ENCODE results near the gene NTN1.

NTN1 gene

DNA sequence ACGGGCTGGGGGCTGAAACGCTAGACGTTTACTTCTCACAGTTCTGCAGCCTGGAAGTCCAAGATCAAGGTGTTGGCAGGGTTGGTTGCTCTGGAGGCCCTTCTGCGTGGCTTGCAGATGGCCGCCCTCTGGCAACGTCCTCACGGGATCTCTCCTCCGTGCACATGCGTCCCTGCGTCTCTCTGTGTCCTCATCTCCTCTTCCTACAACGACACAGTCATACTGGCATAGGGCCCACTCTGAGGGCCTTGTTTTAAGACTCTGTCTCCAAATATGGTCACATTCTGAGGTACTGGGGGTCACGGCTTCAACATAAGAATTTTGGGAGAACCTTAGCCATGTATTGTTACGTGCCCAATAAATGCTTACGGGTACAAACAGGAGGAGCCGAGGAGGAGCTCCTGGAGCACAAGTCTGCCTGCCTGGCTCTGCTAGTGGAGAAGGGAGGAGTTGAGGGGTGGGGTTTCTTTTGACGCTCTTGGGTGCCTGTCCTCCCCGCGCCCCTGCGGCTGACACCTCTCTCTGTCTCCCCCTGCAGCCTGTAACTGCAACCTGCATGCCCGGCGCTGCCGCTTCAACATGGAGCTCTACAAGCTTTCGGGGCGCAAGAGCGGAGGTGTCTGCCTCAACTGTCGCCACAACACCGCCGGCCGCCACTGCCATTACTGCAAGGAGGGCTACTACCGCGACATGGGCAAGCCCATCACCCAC, 141.1 kb downstream of the NTN1 start:
- no peak for DNase-seq (ENCODE audit: low spot score)

DNA sequence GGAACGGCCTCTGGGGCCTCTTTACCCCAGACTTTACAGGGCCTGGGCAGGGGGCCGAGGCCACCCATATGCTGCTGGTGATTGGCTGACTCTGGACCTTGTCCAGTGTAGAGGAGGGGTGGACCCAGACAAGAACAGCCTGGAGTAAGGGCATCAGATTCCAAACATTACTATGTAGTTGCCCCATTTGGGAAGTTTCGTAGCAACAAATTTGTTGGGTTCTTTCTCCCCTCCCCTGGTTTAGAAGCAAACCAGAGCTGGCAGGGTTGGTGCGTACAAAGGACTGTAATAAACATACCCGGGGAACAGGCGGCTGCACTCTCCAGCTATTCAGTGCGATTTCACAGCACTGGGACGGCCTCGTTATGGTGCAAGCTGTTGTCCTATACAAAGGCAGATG, 145.5 kb downstream of the NTN1 start:
- DNase-seq (ENCODE audit: low spot score) = no peak

DNA sequence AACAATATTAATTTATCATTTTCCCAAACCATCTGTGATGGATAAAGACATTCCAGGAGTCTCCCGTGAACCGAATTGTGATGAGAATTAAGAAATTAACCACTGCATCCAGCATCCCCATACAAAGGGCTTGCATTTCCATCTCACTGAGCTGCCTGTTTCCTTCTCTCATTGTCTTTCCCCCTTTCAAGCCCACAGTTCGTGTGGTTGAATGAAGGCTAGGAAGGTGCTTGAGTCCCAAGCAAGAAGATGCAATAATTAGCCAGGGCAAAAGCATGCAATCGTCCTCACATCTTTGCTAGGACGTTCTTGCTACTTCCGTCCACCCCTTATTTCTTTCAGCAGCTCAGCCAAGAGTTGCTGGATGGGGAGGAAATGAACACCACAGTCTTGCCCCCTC, 146.1 kb downstream of the NTN1 start:
- DNase-seq (ENCODE audit: low spot score) = no peak

DNA sequence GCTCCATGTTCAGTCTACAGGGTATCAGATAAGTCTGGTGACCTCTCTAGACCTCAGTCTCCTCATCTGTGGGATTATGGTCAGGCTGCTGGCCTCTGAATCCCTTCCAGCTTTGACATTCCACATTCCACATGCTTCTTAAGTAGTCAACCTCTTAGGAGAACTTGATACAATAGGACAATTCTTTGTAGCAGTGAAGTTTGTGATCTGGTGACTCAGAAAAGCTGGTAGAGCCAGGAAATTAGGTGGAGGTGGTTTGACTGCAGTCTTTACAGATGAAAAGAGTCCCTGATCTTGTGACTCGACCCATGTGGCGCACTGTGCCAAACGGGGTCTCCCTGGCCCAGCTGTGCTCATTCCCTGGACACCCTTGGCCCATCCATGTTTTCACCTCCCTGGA, 147.8 kb downstream of the NTN1 start:
- DNase-seq (ENCODE audit: low spot score) = no peak

DNA sequence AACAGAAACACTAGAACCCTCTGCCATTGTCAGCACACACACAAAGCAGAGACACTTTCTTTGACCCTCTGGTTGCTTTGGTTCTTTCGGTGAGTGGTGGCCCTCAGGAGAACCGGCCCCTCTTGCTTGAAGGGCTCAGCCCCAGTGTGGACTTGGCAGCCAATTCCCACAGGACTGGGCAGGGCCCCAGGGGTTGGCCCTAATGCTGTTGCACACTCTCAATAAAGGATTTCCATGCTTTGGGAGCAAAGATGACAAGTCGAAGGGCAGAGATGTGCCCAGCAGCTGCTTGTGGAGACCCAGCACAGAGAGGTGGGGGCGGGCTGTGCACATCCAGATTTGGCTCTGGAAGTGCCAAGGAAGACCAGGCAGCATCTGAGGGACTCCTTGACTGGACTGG, 149.0 kb downstream of the NTN1 start:
- DNase-seq (ENCODE audit: low spot score) = no peak

DNA sequence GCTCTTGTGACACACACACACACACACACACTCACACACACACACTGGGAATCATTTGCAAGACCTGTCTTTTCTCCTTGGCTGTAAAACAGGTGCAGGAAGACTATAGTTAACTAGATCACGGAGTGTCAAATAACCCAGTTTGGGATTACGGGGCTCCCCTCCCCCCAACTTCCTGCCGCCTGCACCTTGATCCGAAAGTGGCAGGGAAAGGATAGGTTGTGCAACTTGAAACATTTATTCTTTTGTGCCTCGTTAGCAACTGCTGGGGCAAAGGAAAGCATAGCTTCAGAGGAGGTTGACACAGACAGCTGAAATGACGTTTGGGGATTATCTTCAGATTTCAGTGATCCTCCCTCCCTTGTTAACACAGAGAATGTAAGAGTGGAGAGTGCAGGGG, 149.5 kb downstream of the NTN1 start:
- no peak for DNase-seq (ENCODE audit: low spot score)

DNA sequence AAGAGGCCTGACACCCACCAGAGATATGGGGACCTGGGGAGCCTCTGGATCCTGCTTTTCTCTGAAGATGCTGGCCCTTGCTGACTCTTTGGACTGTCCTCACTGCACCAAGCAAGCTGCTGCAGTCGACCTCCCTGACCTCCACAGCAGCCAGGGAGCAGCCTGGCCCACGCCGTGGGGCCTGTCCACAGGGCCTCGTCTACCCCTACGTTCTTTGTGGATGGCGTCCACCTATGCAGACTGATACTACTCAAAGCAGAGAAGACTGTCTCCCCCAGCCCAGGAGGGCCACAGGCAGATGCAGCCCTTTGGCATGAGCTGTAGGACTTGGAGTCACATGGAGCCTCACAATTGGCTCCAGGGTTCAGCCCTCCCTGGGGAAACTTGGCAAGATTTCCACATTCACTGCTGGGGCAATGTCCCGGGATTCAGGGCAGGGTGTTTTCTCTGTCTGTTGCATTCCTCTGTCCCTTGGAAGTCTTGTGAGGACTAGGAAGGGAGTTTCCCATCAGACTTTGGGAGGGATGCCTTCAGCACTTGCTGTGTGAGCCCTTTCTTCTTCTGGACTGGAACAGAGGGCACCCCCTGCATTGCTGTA, 152.2 kb downstream of the NTN1 start:
- no peak for DNase-seq (ENCODE audit: low spot score)

DNA sequence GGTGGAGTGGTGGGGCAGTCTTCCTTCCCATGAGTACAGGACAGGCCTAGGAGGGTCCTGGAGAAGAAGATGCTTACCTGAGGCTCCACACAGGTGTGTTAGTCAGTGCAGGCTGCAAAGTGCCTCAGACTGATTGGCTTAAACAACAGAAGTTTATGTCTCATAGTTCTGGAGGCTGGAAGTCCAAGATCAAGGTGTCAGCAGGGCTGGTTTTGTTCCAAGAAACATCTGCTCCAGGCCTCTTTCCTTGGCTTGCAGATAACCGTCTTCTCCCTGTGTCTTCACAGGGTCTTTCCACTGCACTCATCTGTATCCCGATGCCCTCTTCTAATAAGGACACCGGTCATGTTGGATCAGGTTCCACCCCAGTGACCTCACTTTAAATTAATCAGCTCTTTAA, 153.0 kb downstream of the NTN1 start:
- DNase-seq (ENCODE audit: low spot score) = no peak

DNA sequence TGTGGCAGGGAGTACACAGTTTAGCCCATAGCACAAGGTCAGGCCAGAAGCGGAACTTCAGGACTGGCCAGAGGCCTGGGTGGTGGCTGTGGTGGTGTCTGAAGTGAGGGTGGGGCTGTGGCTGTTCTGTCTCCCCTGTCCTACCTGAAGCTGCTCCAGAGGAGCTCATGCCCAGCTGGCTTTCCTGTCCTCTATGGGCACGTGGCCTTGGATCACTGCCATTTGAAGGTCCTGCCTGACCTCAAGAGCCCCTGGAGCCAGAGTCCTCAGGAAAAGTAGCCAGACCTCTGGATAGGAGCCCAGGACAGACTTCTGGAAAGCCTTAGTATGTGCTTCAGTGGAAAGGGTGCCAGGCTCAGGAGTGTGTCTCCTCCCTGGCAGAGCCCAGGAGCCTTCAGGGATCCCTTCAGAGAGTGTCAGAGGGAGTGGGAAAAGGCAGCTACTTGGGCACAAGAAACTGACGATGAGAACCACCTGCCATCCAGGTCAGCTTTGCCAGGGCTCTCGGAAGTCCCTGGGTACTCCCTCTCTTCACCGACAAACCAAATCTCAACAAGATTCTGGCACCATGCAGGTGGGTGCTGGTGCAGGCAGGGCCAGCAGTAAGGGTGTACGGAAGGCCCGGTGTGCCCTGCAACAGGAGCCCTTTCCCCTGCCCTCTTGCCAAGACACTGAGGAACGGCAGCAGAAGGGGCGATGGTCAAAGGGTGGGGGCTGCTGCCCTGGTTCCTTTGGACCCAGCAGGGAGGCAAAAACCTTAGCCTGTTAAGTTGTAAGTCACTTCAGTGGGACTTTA, 153.7 kb downstream of the NTN1 start:
- no peak for DNase-seq (ENCODE audit: low spot score)

DNA sequence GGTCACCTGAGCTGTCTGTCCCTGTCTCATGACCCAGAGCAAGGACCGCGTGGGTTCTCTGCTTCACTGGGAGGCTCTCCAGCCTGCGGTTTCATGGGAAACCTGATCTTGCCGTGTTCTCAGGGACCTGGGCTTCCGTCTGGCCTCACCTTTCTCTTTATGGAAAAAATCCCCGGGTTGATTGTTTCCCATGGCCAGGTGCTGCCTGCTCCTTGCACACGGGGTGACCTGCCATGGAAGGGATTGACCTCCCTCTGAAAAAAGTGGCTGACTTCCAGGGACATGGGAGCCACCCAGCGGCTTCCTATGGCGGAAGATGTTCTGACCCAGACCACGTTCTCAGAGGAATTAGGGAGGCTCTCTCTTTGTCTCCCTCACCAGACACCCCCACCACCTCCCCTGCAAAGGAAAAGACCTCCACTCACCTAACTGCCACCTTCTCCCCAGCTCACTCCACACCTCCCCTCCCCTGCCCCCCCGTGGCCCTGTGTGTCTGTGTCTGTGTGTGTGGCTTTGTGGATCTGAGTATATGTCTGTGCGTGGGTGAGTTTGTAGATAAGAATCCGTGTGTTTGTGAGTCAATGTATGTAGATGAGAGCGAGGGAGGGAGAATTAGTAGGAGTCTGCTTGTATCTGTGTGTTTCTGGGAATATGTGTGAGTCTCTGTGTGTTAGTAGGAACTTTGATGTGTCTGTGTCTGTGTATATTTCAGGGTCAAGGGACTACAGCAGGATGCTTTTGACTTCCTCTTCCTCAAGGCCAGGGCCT, 154.6 kb downstream of the NTN1 start:
- DNase-seq (ENCODE audit: low spot score) = no peak

DNA sequence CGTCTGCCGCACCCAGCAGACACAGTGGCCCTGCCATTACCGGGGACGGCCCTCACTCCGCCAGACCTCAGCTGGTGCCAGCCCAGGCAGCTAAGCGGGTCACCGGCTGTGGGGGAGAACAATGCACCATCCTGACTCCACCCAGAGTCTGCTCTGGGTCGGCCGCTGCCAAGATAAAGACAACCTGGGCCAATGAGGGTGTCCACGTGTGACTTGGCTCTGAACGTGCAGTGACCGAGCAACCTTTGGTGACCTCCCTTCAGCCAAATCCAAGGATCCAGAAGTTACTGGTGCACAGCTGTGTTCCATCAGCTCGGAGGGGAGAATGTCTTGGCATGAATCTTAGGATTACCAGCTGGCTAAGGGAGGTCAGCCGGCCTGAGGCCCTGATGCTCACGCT, 155.9 kb downstream of the NTN1 start:
- DNase-seq (ENCODE audit: low spot score) = no peak

DNA sequence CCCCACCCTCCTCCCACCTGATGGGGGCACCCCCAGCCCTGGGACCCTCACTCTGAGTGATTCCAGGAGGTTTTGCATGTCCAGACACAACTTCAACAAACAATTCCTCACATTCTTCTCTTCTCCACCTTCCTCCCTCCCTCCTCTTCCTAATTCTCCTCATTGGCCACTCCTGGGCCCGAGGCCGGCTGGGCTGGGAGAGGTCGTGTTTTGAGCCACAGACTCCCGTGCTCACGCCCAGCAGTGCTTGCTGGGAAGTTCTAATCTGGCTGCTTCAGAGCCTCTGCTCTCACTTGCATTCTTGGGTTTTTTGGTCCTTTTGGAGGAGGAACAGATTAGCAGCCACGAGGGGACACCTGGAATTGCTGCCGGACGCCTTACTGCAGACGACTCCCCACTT, 157.0 kb downstream of the NTN1 start:
- no peak for DNase-seq (ENCODE audit: low spot score)

DNA sequence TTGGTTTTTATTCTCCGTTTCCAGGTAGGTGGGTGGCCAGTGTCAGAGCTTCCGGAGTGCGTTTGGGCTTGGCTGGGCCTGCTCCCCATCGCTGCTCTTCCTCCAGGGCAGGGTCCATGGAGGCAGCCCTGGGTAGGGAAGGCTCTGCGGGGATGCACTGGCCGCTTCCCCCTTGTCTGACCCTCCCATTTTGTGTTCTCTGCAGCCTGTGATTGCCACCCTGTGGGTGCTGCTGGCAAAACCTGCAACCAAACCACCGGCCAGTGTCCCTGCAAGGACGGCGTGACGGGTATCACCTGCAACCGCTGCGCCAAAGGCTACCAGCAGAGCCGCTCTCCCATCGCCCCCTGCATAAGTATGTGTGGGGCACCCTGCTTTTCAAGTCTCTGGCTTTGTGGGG, 158.3 kb downstream of the NTN1 start:
- no peak for DNase-seq (ENCODE audit: low spot score)

DNA sequence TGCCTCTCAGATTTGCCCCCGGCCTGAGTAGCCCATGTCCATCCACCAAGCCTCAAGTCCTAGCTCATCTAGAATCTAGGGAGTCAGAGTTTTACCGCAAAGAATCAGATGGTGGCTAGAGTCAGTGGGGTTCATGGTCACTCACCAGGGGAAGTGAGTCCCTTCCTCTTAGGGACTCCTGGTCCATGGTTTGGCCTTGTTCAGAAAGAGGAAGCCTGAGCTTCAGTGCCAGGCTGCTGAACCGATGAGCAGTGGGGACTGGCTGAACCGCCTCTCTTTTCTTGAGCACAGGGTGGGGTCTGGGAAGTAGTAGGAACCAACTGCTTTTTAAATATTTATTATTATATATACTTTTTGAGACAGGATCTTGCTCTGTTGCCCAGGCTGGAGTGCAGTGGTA, 160.3 kb downstream of the NTN1 start:
- no peak for DNase-seq (ENCODE audit: low spot score)

DNA sequence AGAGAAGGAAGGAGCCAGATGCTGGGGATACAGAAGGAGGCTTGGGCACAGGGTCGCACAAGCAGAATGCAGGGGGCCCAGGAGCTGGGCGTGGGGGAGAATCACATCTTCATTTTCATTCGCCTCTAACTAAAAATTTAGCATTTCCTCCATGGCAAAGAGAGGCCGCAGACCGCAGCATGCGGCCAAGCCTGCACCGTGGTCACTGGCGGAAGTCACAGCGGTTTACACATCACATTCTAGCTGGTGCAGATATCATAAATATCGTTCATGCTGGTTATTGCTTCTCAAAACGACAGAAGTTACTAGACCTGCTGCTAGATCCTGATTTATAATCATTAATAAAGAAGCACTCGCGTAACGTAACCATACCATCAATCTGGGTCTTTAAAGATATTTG, 162.0 kb downstream of the NTN1 start:
- DNase-seq (ENCODE audit: low spot score) = no peak

DNA sequence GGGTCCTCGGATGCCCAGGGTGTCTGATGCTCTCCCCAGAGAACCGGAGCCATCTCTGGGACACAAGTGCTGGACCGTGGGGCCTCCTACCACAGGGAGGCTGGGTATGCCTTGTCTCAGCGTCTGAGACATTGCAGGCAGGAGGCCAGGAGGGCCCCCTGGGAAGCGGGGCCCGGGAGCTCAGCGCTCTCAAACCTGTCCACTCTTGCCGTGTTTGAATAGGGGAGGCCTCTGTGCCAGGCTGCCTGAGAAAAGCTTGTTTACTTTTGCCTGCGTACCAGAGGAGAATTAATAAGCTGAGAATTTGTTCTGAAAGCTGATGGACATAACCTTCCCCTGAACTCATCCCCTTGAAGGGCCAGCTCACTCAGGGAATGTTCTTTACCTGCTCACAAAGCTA, 163.8 kb downstream of the NTN1 start:
- DNase-seq (ENCODE audit: low spot score) = no peak

DNA sequence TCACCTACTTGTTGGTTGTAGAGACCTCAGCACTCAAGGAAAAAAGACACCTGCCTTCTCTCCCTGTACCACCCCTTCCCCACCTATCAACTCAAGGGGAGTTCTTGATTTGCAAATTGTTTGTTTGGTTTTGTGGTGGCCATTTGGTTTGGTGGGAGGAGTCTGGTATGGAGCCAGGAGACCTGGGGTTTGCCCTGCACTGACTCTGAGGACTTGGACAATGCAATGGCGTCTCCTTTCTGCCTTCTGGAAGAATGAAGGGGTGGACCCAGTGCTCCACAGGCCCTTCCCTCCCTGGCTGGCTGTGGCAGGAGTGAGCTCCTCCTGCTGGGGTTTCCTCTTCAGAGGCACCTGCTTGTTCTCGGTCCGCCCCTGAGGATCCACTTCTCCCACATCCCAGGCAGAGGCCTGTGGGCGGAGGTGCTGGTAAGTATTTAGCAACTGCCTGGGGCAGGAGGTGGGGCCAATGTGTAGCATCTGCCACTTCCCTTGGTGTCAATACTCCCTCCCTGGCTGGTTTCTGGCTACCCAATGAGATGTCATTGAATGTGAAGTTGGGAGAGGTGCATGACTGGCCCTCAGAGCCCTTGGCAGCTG, 164.5 kb downstream of the NTN1 start:
- no peak for DNase-seq (ENCODE audit: low spot score)

DNA sequence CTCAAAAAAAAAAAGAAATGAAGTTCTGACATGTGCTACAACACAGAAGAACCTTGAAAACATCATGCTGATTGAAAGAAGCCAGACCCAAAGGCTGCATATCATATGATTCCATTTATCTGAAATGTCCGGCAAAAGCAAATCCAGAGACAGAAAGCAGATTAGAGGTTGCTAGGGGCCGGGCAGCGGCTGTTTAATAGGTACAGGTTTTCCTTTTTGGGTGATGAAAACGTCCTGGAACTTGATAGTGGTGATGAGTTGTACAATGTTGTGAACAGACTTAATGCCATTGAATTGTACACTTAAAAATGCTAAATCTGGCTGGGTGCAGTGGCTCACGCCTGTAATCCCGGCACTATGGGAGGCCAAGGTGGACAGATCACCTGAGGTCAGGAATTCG, 166.5 kb downstream of the NTN1 start:
- no peak for DNase-seq (ENCODE audit: low spot score)

DNA sequence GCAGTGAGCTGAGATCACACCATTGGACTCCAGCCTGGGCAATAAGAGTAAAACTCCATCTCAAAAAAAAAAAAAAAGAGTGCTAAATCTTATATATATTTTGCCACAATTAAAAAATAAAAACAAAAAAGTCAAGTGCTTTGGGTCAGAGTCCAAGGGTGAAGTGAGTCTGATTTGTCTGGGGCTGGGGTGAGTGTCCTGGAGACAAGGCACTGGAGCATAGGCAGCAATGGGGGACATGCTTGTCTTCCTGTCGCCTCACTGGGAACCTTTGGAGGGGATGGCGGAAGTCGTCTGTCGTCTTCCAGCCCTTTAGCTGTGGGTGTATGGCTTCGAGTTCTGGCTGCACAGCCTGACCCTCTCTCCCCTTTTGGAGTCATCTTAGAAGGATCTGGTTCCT, 167.1 kb downstream of the NTN1 start:
- no peak for DNase-seq (ENCODE audit: low spot score)

DNA sequence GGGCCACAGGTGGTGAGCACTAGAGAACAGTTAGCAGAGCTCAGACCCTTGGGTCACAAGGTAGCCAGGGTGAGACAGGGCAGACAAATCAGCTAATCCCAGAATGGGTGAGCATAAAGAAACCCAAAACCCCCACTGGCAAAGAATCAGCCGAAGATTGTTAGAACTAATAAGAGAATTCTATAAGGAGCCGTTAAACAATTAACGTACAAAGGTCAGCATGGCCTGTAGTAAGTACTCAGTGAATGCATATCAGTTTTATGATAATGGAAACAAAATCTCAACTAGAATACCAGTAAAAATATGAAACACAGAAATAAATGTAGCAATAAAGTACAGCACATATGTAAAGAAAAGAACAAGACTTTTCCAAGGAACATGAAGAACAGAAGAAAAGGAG, 168.6 kb downstream of the NTN1 start:
- no peak for DNase-seq (ENCODE audit: low spot score)

DNA sequence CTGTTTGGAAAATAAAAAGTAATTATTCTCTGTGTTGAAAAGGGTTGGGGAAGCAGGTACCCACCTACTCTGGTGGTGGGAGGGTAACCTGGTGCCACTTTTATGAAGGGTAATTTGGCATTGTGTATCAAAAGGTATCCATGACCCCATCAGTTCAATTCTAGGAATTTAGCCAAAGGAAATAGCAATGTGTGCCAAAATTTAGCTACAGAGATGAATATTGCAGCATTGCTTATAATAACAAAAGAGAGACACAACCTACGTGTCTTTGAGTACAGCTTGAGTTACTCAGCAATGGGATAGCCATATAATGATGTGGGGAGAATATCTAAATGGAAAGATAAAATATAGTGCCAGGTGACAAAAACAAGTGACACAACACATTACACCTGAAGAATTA, 170.7 kb downstream of the NTN1 start:
- DNase-seq (ENCODE audit: low spot score) = no peak

DNA sequence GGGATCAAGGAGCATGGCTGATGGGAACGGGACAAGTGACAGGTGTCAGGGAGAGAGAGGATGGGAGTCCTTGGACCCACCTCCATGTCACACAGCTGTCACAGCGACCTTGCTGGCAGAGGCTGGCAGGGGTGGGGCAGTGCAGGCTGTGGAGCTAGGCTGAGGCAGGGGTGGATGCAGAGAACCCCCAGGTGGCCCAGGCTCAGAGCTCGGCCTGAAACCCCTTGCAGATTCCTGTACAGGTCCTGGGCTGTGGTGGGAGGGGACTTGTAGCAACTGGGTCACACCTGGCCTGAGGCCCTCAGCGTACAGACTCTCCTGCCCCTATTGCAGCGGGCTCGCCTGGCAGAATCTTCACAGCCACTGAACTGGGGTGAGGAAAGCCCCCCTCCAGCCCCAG, 174.1 kb downstream of the NTN1 start:
- no peak for DNase-seq (ENCODE audit: low spot score)

Measured in AG08396 (cell line).